DOHH2 (cell line): Measurements from ENCODE around the gene TXNDC5.

Experiments
- EZH2phosphoT487 ChIP-seq: fragments of 200-600 bp; sonication (generic); IDR thresholded peaks from 2 replicates; pipeline ENCODE4 v1.6.1; 2017; ENCODE audit warnings: borderline replicate concordance, mild to moderate bottlenecking, antibody characterized with exemption, low read length, moderate library complexity, mixed read lengths
- TF ChIP-seq, protein P1 (sequence below): fragments of 200-600 bp; sonication (generic); IDR thresholded peaks from one replicate; pipeline ENCODE4 v1.5.1; 2014; ENCODE audit warnings: antibody characterized with exemption, mild to moderate bottlenecking, low read depth, low read length; ENCODE audit not compliant: poor library complexity, severe bottlenecking

DNA sequence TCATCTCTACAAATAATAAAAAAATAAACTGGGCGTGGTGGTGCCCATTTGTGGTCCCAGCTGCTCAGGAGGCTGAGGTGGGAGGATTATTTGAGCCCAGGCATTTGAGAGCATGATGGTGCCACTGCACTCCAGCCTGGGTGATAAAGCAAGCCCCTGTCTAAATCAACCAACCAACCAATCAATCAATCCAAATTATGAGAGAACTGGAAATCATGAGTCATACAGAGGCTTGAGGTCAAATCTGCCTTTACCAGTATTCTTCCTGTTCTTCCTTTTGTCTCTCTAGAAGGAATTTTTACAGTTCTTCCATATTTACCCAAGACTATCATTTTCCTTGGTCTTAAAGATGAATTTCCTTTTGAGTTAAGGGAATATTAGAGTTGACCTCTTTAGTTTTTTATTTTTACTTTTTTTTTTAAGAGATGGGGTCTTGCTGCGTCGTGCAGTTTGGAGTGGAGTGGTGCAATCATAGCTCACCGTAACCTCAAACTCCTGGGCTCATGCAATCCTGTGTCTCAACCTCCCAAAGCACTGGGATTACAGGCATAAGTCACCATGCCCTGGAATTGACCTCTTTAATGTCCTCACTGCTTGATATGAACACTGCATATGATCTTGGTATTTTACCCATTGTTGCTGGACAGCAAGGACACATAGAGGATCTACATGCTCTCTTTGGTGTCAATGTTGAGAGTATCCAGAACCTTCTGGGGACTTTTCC, 44.1 kb upstream of the TXNDC5 start:
- TF ChIP-seq, protein P1, sequence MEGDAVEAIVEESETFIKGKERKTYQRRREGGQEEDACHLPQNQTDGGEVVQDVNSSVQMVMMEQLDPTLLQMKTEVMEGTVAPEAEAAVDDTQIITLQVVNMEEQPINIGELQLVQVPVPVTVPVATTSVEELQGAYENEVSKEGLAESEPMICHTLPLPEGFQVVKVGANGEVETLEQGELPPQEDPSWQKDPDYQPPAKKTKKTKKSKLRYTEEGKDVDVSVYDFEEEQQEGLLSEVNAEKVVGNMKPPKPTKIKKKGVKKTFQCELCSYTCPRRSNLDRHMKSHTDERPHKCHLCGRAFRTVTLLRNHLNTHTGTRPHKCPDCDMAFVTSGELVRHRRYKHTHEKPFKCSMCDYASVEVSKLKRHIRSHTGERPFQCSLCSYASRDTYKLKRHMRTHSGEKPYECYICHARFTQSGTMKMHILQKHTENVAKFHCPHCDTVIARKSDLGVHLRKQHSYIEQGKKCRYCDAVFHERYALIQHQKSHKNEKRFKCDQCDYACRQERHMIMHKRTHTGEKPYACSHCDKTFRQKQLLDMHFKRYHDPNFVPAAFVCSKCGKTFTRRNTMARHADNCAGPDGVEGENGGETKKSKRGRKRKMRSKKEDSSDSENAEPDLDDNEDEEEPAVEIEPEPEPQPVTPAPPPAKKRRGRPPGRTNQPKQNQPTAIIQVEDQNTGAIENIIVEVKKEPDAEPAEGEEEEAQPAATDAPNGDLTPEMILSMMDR: no peak
- no peak for TF ChIP-seq EZH2phosphoT487
